Type B pancreatic cell (in vitro differentiated cells): ENCODE measurements around the gene ZMAT5. TPM values are rescaled to one million over a fixed set of nuclear protein-coding genes. Genes with fewer than 3 reads are reported as not detected.

ENCODE experiments used
- DNase-seq: peaks from one replicate; pipeline ENCODE4 v3.0.0; 2021; ENCODE audit warnings: mixed read lengths; ENCODE audit not compliant: unreplicated experiment; ENCODE audit errors: extremely low spot score
- H3K27ac Mint-ChIP-seq: 2 replicates; pipeline ENCODE4 v1.8.0; 2021; ENCODE audit warnings: mild to moderate bottlenecking, mixed read lengths
- H3K27me3 Mint-ChIP-seq: 2 replicates; pipeline ENCODE4 v1.8.0; 2021; ENCODE audit warnings: mixed read lengths
- H3K36me3 Mint-ChIP-seq: 2 replicates; pipeline ENCODE4 v1.8.0; 2021; ENCODE audit warnings: mixed read lengths
- H3K4me1 Mint-ChIP-seq: one replicate; pipeline ENCODE4 v1.8.0; 2021; ENCODE audit warnings: mixed read lengths; ENCODE audit not compliant: unreplicated experiment
- H3K4me3 Mint-ChIP-seq: 2 replicates; pipeline ENCODE4 v1.8.0; 2021; ENCODE audit warnings: mild to moderate bottlenecking, mixed read lengths
- H3K9me3 Mint-ChIP-seq: 2 replicates; pipeline ENCODE4 v1.8.0; 2021; ENCODE audit warnings: mixed read lengths
- CTCF ChIP-seq: fragments of 200-600 bp; sonication (generic); conservative IDR thresholded peaks from 2 replicates; pipeline ENCODE4 v1.5.0; 2021; ENCODE audit warnings: antibody characterized with exemption, mild to moderate bottlenecking
- total RNA-seq: library from RNA; stranded (reverse); gene quantifications from 2 replicates; pipeline ENCODE4 v1.2.1, GENCODE V29; 2021; ENCODE audit warnings: low replicate concordance

The ZMAT5 gene
- total RNA-seq, 1 donor from 2014 or later, result 19.2 TPM

GRCh38 chr22:29684244-29684643 lies 82.6 kb downstream of the ZMAT5 start:
- no peak for TF ChIP-seq CTCF
- no peak overlapping the region for H3K27ac Mint-ChIP-seq
- H3K4me3 Mint-ChIP-seq, result no peak overlapping the region
- no peaks in the 10 kb centered on the region for H3K9me3 Mint-ChIP-seq
- peaks cover 26% of the 10 kb centered on the region for H3K4me1 Mint-ChIP-seq
- peaks cover 11% of the 10 kb centered on the region for H3K36me3 Mint-ChIP-seq
- H3K27me3 Mint-ChIP-seq, result no peaks in the 10 kb centered on the region
- no peak for DNase-seq

DNA sequence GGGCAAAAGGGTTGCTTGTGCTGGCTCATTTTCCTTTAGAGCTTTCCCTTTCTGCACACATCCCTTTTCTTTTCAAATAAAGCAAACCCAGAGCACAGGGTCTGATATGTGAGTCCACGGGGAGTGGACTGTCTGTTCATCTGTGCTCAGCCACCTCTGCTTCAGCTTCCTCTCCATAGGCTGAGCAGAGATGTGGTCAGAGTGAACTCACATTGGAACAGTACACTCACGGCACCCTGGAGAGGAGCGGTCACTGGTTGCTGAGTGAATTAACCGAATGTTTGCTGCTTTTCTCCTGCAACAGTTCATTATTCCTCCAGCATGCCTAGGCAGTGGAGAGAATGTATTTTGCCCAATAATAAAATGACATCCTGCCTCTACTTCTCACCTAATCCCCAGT lies 83.3 kb downstream of the ZMAT5 start:
- Mint-ChIP-seq H3K27ac (no peak overlapping the region), H3K4me1 (peaks cover 21% of the 10 kb centered on the region), H3K36me3 (peaks cover 11% of the 10 kb centered on the region), H3K27me3 (no peaks in the 10 kb centered on the region), H3K4me3 (no peak overlapping the region), H3K9me3 (no peaks in the 10 kb centered on the region)
- no peak for TF ChIP-seq CTCF
- DNase-seq, result no peak

Other genes starting within 250 kb of the ZMAT5 start
- gene THOC5, start 213.2 kb downstream of the ZMAT5 start, total RNA-seq, result 36.6 and 53.5 TPM in 2 replicates
- 97.2 and 128 TPM in 2 replicates for gene NIPSNAP1, start 185.9 kb downstream of the ZMAT5 start, total RNA-seq
- 40.3 and 45.6 TPM in 2 replicates for gene NF2, start 163.4 kb downstream of the ZMAT5 start, total RNA-seq
- 1.1 and 1.7 TPM in 2 replicates for gene CABP7, start 47.0 kb downstream of the ZMAT5 start, total RNA-seq
- gene UQCR10, start 362 bp upstream of the ZMAT5 start, total RNA-seq, result 137 and 155 TPM in 2 replicates
- gene ASCC2, start 71.3 kb upstream of the ZMAT5 start, total RNA-seq, result 47.6 and 58.4 TPM in 2 replicates
- 50.2 and 54.3 TPM in 2 replicates for gene MTMR3, start 116.2 kb upstream of the ZMAT5 start, total RNA-seq